ENCODE data around the gene CABP2.
"Not testable (repeated sequence)": the region's sequence is repeated elsewhere in the genome, so short reads cannot be mapped to it uniquely, and the experiment has no call there.

The CABP2 gene

GRCh38 chr11:67522844-67523555 lies at the start of gene CABP2:
TSS of gene CABP2 (minus strand) at chr11:67523446. CDS start at chr11:67523326, 120 bp downstream.
- DNase-seq (ENCODE audit: low spot score), result peak; percentile 67

GRCh38 chr11:67572747-67573419 lies 49.6 kb upstream of the CABP2 start:
- peak; percentile 68 for DNase-seq (ENCODE audit: low spot score)

DNA sequence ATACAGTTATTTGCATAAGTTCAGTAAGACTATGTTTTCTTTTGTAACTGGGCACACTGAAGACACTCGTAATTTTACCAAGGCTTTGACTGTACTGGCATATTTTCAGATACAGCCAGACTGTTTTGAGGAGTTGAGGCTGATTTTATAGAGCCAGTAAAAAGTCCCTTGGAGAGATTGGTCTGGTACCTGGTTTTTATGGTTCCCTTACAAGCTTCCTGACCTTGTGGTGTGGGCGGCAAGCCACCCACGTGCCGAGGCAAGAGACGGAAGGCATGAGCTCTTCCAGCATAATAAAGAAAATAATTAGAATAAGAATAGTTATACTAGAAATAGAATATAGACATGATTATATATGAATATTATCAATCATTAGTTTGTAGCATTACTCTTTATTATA lies 49.1 kb upstream of the CABP2 start:
- no peak for DNase-seq (ENCODE audit: low spot score)

GRCh38 chr11:67571443-67571842 lies 48.2 kb upstream of the CABP2 start:
- DNase-seq (ENCODE audit: low spot score), result no peak

DNA sequence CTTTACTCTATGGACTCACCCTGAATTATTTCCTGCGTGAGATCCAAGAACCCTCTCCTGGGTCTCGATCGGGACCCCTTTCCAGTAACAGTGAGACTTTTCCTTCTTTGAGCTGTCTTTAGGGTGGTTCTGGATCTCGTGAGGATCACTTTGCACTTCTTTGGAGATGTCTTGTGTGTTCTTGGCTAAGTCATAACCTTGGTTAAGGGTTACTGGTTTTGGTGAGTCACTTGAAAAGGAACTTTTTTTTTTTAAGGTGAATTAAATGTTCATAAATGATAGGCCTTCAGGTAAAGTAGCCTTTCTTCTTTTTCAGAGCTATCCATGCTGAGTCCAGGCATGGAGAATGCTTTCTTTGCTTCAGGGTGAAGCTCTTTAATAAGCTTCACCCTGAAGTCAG lies 41.0 kb upstream of the CABP2 start:
- no peak for DNase-seq (ENCODE audit: low spot score)

DNA sequence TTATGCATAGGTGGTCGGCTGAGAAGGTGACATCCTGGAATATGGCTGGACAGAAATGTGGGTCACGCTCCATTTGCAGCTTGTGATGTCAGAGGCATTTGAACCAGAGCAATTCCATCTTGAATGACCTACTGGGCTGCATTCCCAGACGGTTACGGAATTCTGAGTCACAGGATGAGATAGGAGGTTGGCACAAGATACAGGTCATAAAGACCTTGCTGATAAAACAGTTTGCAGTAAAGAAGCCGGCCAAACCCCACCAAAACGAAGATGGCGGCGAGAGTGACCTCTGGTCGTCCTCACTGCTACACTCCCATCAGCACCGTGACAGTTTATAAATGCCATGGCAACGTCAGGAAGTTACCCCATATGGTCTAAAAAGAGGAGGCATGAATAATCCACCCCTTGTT lies 40.5 kb upstream of the CABP2 start:
- DNase-seq (ENCODE audit: low spot score), result not testable (repeated sequence)

GRCh38 chr11:67562963-67563704 lies 39.9 kb upstream of the CABP2 start:
- no peak for DNase-seq (ENCODE audit: low spot score)

GRCh38 chr11:67561971-67562619 lies 38.8 kb upstream of the CABP2 start:
- no peak for DNase-seq (ENCODE audit: low spot score)

DNA sequence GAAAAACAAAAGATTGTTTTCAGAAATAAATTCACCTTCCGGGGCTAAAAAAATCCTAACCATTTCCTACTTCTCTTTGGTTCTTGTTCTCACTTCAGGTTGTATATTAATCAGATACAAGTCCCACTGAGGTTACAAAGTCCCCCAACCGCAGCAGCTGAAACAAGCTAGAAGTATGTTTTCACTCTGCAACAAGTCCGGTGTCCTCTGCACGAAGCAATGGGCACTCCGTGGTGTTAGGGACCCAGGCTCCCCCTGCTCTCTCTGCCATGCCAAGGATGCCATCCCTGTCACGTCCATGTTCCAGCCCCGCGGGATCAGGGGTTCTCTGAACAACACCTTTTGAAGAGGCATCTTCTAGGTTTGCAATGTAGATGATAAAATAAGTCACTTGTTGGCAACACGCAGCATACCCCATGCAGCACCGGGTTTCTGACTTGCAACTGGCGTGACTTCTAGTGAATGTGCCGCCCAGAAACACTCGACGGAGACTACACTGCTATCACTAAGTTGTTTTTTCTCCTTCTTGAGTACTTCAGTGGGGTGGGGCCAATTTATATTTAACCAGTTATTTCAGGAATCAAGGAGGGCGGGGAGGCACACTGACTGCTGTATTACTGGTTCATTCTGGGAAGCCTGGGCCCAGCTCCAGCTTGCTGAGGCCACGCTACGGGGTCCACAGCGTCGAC lies 35.0 kb upstream of the CABP2 start:
- no peak for DNase-seq (ENCODE audit: low spot score)

DNA sequence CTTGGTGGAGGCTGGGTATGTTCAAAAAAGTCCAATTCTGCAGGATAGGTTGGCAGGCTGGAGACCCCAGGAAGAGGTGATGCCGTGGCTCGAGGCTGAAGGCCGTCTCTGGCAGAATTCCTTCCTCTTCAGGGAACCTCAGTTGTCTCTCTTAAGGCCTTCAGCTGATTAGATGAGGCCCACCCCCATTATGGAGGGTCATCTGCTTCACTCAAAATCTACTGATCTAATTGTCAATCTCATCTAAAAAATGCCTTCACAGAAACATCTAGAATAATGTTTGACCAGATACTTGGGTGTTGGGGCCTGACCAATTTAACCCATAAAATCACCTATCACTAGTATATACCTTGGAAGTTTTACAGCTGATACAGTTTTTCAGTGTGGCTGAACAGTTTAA lies 33.0 kb upstream of the CABP2 start:
- DNase-seq (ENCODE audit: low spot score), result no peak

GRCh38 chr11:67551697-67552096 lies 28.5 kb upstream of the CABP2 start:
- DNase-seq (ENCODE audit: low spot score), result not testable (repeated sequence)

DNA sequence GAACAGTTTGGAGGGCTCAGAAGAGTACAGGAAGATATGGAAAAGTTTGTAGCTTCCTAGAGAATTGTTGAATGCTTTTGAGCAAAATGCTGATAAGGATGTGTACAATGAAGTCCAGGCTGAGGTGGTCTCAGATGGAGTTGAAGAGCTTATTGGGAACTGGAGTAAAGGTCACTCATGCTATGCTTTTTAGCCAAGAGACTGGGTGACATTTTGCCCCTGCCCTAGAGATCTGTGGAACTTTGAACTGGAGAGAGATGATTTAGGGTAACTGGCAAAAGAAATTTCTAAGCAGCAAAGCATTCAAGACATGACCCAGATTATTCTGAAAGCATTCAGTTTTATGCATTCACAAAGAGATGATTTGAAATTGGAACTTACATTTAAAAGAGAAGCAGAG lies 27.9 kb upstream of the CABP2 start:
- DNase-seq (ENCODE audit: low spot score), result no peak

DNA sequence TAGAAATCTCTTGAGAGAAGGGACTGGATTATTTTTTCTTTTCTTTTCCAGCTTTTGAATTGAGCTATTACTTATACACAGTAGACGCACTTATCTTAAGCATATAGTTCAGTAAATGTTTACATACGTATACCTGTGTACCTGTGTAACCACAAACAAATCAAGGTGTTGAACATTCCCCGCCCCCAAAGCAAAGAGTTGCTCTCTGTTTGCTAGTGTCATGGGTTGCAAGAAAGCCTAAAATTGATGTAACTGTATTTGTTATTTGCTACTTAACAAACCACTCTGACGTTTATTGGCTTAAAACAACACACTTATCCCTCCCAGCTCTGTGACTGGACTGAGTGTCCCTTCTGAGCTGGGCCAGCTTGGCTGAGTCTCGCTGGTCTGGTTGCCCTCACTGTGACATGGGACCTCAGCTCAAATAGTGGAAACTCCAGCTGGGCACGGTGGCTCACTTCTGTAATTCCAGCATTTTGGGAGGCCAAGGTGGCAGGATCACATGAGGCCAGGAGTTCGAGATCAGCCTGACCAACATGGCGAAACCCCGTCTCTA lies 25.4 kb upstream of the CABP2 start:
- no peak for DNase-seq (ENCODE audit: low spot score)

GRCh38 chr11:67548112-67548511 lies 24.9 kb upstream of the CABP2 start:
- DNase-seq (ENCODE audit: low spot score), result not testable (repeated sequence)

DNA sequence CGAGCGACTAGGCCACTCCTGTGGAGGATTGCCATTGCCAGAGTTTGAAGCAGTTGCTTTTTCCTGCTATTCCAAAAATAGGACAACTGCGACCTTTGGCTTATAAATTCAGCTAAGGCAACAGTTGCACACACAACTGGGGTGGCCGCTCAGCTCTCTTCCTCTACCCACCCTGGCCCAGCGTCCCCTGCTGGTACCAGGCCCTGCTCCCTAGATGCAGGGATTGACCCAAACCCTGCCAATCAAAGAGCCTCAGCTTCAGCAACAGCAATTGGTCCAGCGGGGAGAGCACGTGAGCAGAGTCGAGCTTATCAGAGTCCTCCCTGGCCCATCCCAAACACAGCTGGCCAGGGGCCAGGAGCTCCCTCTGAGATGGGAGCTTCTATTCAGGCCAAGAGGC lies 22.0 kb upstream of the CABP2 start:
- peak; percentile 24 for DNase-seq (ENCODE audit: low spot score)

GRCh38 chr11:67544616-67545242 lies 21.5 kb upstream of the CABP2 start:
- no peak for DNase-seq (ENCODE audit: low spot score)

- DNase-seq (ENCODE audit: low spot score), result no peak
Observed at GRCh38 chr11:67543585-67543984, 20.3 kb upstream of the CABP2 start.

DNA sequence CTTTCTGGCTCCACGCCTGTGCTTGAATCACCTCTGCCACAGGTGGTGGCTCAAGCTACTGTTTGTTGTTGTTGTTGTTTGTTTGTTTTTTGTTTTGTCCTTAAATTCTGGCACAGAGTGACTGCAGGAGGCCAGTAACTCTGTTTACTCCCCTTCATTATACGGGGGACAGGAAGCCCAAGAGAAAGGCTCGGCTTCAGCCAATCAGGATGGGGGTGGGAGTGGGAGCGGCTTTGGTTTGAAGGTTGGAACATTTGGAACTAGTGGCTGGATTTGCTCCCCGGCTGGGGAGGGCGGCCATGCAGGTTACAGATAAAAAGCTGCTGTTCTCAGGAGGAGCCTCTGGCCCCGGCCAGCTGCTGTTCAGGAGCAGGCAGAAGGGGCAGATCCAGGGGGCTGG lies 19.7 kb upstream of the CABP2 start:
- no peak for DNase-seq (ENCODE audit: low spot score)

DNA sequence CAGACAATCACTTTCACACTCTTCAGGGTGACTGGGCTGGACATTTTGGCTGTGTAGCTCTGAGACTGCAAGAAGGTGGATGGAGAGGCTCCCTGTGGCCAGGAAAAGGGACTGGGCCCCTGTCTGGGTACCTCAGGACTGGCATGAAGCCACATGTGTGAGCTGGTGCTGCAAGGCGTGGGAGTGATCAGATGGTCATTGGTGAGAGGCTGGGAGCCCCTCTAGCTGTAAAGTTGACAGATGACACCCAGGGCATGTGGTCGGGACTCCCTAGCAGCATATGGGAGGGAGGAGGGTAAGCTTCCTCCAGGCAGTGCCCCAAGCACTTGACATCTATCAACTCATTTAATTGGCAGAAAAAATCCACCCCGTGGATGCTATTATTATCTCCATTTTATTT lies 18.9 kb upstream of the CABP2 start:
- peak; percentile 20 for DNase-seq (ENCODE audit: low spot score)

- DNase-seq (ENCODE audit: low spot score), result peak; percentile 21
Observed at GRCh38 chr11:67541198-67541597, 18.0 kb upstream of the CABP2 start.

GRCh38 chr11:67539550-67539949 lies 16.3 kb upstream of the CABP2 start:
- no peak for DNase-seq (ENCODE audit: low spot score)

All from D341Med (cell line).